HCT116 (cell line): ENCODE results near the gene SOX1. TPM values are rescaled to one million over a fixed set of nuclear protein-coding genes. Genes with fewer than 3 reads are reported as not detected.

Experiments used
- ATAC-seq: fragments of 200-7000 bp; cut with Tn5 transposase; 2 replicates; pipeline ENCODE4 v1.9.1; 2020; ENCODE audit warnings: mild to moderate bottlenecking, moderate library complexity
- BruUV-seq: library from RNA; stranded (reverse); fragments of 400-500 nt; replicated peaks from 2 replicates; lab custom pipeline; 2021; lab: Mats Ljungman, UMichigan
- CTCF ChIA-PET: fragments of 300-600 bp; sonication (Branson Sonifier 250); formaldehyde crosslinking; loops from one replicate; lab custom pipeline; 2021; ENCODE audit warnings: antibody characterized with exemption; lab: Charles Lee
- POLR2A ChIA-PET: fragments of 300-600, 350-600 bp; sonication (Branson Sonifier 250); formaldehyde crosslinking; loops from one replicate; lab custom pipeline; 2021; ENCODE audit warnings: antibody characterized with exemption; lab: Charles Lee
- RAD21 ChIA-PET, 2 experiments: fragments of 300-600 bp; sonication (Branson Sonifier 250); formaldehyde crosslinking; loops; one replicate each; lab custom pipeline; 2023; ENCODE audit warnings: low total read pairs in 2 of 2; ENCODE audit not compliant: uncharacterized antibody in 2 of 2, unreplicated experiment in 2 of 2, low non-redundant PET in 1 of 2; lab: Charles Lee
- DNase-seq: peaks from one replicate; pipeline ENCODE4 v3.0.0-alpha.2; 2010; ENCODE audit warnings: low read depth, low spot score
- H2AFZ ChIP-seq: fragments of 200-600 bp; shearing (Covaris generic), sonication (generic); 2 replicates; pipeline ENCODE4 v1.6.1; 2017; ENCODE audit warnings: low read depth, mixed run types, mixed read lengths, antibody characterized with exemption, low read length; ENCODE audit not compliant: poor library complexity, severe bottlenecking
- H3K27ac ChIP-seq: 2 replicates; pipeline ENCODE4 v1.5.1; 2012; ENCODE audit warnings: low read depth, low read length
- H3K27me3 ChIP-seq: fragments of 200-600 bp; sonication (generic); 2 replicates; pipeline ENCODE4 v1.6.1; 2016; ENCODE audit warnings: mixed run types, low read length, mixed read lengths; ENCODE audit not compliant: insufficient read depth
- H3K36me3 ChIP-seq, 2 experiments: fragments of 200-500 bp in 1 of 2; fragments of 200-600 bp in 1 of 2; sonication (Bioruptor generic) in 1 of 2; sonication (generic) in 1 of 2; 2 replicates each; pipeline versions ENCODE4 v1.5.1 to v1.6.1; 2014 to 2016; ENCODE audit warnings: low read length in 2 of 2, inconsistent platforms in 1 of 2, mixed read lengths in 1 of 2, mixed run types in 1 of 2; ENCODE audit not compliant: insufficient read depth in 2 of 2, control insufficient read depth in 1 of 2
- H3K4me1 ChIP-seq, 2 experiments: fragments of 200-600 bp in 1 of 2; sonication (generic) in 1 of 2; 2 replicates each; pipeline versions ENCODE4 v1.5.1 to v1.6.1; 2012 to 2017; ENCODE audit warnings: low read length in 2 of 2, inconsistent platforms in 1 of 2, mild to moderate bottlenecking in 1 of 2, mixed read lengths in 1 of 2, mixed run types in 1 of 2, moderate library complexity in 1 of 2; ENCODE audit not compliant: insufficient read depth in 2 of 2, control insufficient read depth in 1 of 2
- H3K4me2 ChIP-seq: fragments of 200-600 bp; sonication (generic); 2 replicates; pipeline ENCODE4 v1.6.1; 2017; ENCODE audit warnings: mixed run types, low read length, mixed read lengths
- H3K4me3 ChIP-seq, 2 experiments: fragments of 200-600 bp in 1 of 2; sonication (generic) in 1 of 2; replicated peaks in 1 of 2; 2 replicates each; pipeline ENCODE4 v1.5.1; 2011 to 2016; ENCODE audit warnings: low read length in 2 of 2, control low read depth in 1 of 2, low read depth in 1 of 2, mild to moderate bottlenecking in 1 of 2, mixed read lengths in 1 of 2, mixed run types in 1 of 2
- H3K79me2 ChIP-seq: fragments of 200-600 bp; sonication (generic); 2 replicates; pipeline ENCODE4 v1.6.1; 2017; ENCODE audit warnings: mild to moderate bottlenecking, mixed run types, low read length, moderate library complexity, mixed read lengths; ENCODE audit not compliant: insufficient read depth
- H3K9ac ChIP-seq: fragments of 200-600 bp; sonication (generic); 2 replicates; pipeline ENCODE4 v1.6.1; 2016; ENCODE audit warnings: low read length, mixed read lengths
- H3K9me2 ChIP-seq: fragments of 200-600 bp; sonication (generic), shearing (Covaris generic); 2 replicates; pipeline ENCODE4 v1.6.1; 2017; ENCODE audit warnings: mixed run types, mild to moderate bottlenecking, moderate library complexity; ENCODE audit not compliant: insufficient read depth
- H3K9me3 ChIP-seq, 2 experiments: fragments of 200-500 bp in 1 of 2; fragments of 200-600 bp in 1 of 2; sonication (Bioruptor generic) in 1 of 2; sonication (generic) in 1 of 2; 2 replicates each; pipeline ENCODE4 v1.6.1; 2014 to 2017; ENCODE audit warnings: low read length in 2 of 2, mixed read lengths in 2 of 2, inconsistent platforms in 1 of 2, low read depth in 1 of 2, mild to moderate bottlenecking in 1 of 2, mixed run types in 1 of 2, moderate library complexity in 1 of 2; ENCODE audit not compliant: control insufficient read depth in 1 of 2, insufficient read depth in 1 of 2
- H4K20me1 ChIP-seq: fragments of 200-600 bp; sonication (generic), shearing (Covaris generic); 2 replicates; pipeline ENCODE4 v1.6.1; 2017; ENCODE audit warnings: mixed run types, mild to moderate bottlenecking, moderate library complexity; ENCODE audit not compliant: insufficient read depth
- CEBPB ChIP-seq: IDR thresholded peaks from 2 replicates; pipeline ENCODE4 v1.6.1; 2012; ENCODE audit warnings: low read depth
- EGR1 ChIP-seq: IDR thresholded peaks from 2 replicates; pipeline ENCODE4 v1.6.1; 2012; ENCODE audit warnings: low read depth
- ELF1 ChIP-seq: IDR thresholded peaks from 2 replicates; pipeline ENCODE4 v1.6.1; 2012; ENCODE audit warnings: low read depth, borderline replicate concordance
- EZH2 ChIP-seq: fragments of 200-600 bp; sonication (generic); IDR thresholded peaks from 2 replicates; pipeline ENCODE4 v1.6.1; 2017; ENCODE audit warnings: antibody characterized with exemption, mixed run types
- EZH2phosphoT487 ChIP-seq: fragments of 200-600 bp; IDR thresholded peaks from 2 replicates; pipeline ENCODE4 v1.6.1; 2018; ENCODE audit warnings: antibody characterized with exemption, borderline replicate concordance
- RAD21 ChIP-seq: IDR thresholded peaks from 2 replicates; pipeline ENCODE4 v1.6.1; 2012; ENCODE audit warnings: low read depth, mild to moderate bottlenecking
- SIN3A ChIP-seq: IDR thresholded peaks from 2 replicates; pipeline ENCODE4 v1.6.1; 2012; ENCODE audit warnings: low read depth
- TCF7L2 ChIP-seq: IDR thresholded peaks from 2 replicates; pipeline ENCODE4 v1.7.0; 2011; ENCODE audit warnings: borderline replicate concordance, inconsistent platforms; ENCODE audit not compliant: insufficient read depth, insufficient read length; ENCODE audit errors: extremely low read depth
- ZNF274 ChIP-seq: fragments of 200-500 bp; sonication (Bioruptor generic); IDR thresholded peaks from 2 replicates; pipeline ENCODE4 v1.6.1; 2014; ENCODE audit warnings: mild to moderate bottlenecking, low read depth, low read length, inconsistent platforms
- intact Hi-C: fragments of 100-400 bp; cut with micrococcal nuclease; formaldehyde crosslinking; loops from 2 replicates; pipeline ENCODE4 v1.10.0; 2022
- total RNA-seq: library from RNA; stranded (reverse); gene quantifications from one replicate; pipeline ENCODE4 v1.2.1, GENCODE V29; 2021; ENCODE audit not compliant: unreplicated experiment
- TF ChIP-seq, protein P1 (sequence below): IDR thresholded peaks from 2 replicates; pipeline ENCODE4 v1.6.1; 2012; ENCODE audit warnings: low read depth
- TF ChIP-seq, protein P2 (sequence below): IDR thresholded peaks from 2 replicates; pipeline ENCODE4 v1.6.1; 2011; ENCODE audit warnings: mild to moderate bottlenecking, low read length, moderate library complexity; ENCODE audit not compliant: insufficient replicate concordance; ENCODE audit errors: extremely low read depth
- TF ChIP-seq, protein P3 (sequence below), 3 experiments: fragments of 200-600 bp in 1 of 3; sonication (generic) in 1 of 3; IDR thresholded peaks in 2 of 3; conservative IDR thresholded peaks in 1 of 3; 2 replicates each; pipeline ENCODE4 v1.5.1; 2012 to 2017; ENCODE audit warnings: low read depth in 2 of 3, low read length in 2 of 3, antibody characterized with exemption in 1 of 3, borderline replicate concordance in 1 of 3, control low read depth in 1 of 3, mild to moderate bottlenecking in 1 of 3, mixed read lengths in 1 of 3, mixed run types in 1 of 3, moderate library complexity in 1 of 3; ENCODE audit not compliant: insufficient read depth in 1 of 3

SOX1 gene
- total RNA-seq, 1 experiment from 2014 or later, result not detected

DNA sequence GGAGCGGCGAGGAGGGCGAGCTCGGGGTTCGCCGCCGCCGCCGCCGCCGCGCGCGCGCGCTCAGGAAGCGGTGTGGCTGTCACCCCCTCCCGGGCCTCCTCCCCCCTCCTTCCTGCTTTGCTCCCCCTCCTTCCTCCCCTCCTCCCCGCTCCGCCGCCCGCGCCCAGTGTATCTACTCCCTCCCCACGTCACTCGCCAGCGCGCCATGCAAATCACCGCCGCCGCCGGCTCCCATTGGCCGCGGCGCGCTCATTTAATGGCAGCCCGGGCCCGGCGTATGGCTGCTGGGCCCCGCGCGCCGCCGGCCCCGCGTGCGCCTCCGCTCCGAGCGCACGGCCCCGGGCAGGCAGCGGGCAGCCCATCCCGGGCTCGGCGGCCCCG is 335 bp upstream of the SOX1 start:
- no peak overlapping the region for H3K27ac ChIP-seq
- DNase-seq (no peak), ATAC-seq (no peak)
- intact Hi-C loops, result no loop called here
- no peak overlapping the region for H2AFZ ChIP-seq
- H3K79me2 ChIP-seq, result no peaks in the 10 kb centered on the region
- H3K4me1 ChIP-seq, result no peaks in the 10 kb centered on the region
- H3K27me3 ChIP-seq, result peaks cover 6% of the 10 kb centered on the region; the same call in 1 of the 2 replicates
- H3K4me3 ChIP-seq, result no peak overlapping the region
- no peaks in the 10 kb centered on the region for H3K9me2 ChIP-seq
- BruUV-seq, result no TSS peak
- RAD21 ChIA-PET, result no interaction called here
- POLR2A ChIA-PET, result no interaction called here
- H4K20me1 ChIP-seq, result no peaks in the 10 kb centered on the region
- no peak overlapping the region for H3K9ac ChIP-seq
- no peak overlapping the region for H3K4me2 ChIP-seq
- TF ChIP-seq ZNF274, result no peak
- H3K36me3 ChIP-seq, result no peaks in the 10 kb centered on the region
- no peaks in the 10 kb centered on the region for H3K9me3 ChIP-seq
- CTCF ChIA-PET, result no interaction called here

DNA sequence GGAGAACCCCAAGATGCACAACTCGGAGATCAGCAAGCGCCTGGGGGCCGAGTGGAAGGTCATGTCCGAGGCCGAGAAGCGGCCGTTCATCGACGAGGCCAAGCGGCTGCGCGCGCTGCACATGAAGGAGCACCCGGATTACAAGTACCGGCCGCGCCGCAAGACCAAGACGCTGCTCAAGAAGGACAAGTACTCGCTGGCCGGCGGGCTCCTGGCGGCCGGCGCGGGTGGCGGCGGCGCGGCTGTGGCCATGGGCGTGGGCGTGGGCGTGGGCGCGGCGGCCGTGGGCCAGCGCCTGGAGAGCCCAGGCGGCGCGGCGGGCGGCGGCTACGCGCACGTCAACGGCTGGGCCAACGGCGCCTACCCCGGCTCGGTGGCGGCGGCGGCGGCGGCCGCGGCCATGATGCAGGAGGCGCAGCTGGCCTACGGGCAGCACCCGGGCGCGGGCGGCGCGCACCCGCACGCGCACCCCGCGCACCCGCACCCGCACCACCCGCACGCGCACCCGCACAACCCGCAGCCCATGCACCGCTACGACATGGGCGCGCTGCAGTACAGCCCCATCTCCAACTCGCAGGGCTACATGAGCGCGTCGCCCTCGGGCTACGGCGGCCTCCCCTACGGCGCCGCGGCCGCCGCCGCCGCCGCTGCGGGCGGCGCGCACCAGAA is 1.1 kb downstream of the SOX1 start:
- no TSS peak for BruUV-seq
- TF ChIP-seq TCF7L2 (no peak), EZH2phosphoT487 (no peak), EZH2 (no peak), SIN3A (no peak), EGR1 (no peak), RAD21 (no peak), CEBPB (no peak), ELF1 (no peak)
- TF ChIP-seq, protein P1, sequence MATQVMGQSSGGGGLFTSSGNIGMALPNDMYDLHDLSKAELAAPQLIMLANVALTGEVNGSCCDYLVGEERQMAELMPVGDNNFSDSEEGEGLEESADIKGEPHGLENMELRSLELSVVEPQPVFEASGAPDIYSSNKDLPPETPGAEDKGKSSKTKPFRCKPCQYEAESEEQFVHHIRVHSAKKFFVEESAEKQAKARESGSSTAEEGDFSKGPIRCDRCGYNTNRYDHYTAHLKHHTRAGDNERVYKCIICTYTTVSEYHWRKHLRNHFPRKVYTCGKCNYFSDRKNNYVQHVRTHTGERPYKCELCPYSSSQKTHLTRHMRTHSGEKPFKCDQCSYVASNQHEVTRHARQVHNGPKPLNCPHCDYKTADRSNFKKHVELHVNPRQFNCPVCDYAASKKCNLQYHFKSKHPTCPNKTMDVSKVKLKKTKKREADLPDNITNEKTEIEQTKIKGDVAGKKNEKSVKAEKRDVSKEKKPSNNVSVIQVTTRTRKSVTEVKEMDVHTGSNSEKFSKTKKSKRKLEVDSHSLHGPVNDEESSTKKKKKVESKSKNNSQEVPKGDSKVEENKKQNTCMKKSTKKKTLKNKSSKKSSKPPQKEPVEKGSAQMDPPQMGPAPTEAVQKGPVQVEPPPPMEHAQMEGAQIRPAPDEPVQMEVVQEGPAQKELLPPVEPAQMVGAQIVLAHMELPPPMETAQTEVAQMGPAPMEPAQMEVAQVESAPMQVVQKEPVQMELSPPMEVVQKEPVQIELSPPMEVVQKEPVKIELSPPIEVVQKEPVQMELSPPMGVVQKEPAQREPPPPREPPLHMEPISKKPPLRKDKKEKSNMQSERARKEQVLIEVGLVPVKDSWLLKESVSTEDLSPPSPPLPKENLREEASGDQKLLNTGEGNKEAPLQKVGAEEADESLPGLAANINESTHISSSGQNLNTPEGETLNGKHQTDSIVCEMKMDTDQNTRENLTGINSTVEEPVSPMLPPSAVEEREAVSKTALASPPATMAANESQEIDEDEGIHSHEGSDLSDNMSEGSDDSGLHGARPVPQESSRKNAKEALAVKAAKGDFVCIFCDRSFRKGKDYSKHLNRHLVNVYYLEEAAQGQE, result no peak
- TF ChIP-seq, protein P2, sequence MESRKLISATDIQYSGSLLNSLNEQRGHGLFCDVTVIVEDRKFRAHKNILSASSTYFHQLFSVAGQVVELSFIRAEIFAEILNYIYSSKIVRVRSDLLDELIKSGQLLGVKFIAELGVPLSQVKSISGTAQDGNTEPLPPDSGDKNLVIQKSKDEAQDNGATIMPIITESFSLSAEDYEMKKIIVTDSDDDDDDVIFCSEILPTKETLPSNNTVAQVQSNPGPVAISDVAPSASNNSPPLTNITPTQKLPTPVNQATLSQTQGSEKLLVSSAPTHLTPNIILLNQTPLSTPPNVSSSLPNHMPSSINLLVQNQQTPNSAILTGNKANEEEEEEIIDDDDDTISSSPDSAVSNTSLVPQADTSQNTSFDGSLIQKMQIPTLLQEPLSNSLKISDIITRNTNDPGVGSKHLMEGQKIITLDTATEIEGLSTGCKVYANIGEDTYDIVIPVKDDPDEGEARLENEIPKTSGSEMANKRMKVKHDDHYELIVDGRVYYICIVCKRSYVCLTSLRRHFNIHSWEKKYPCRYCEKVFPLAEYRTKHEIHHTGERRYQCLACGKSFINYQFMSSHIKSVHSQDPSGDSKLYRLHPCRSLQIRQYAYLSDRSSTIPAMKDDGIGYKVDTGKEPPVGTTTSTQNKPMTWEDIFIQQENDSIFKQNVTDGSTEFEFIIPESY, result no peak
- TF ChIP-seq, protein P3, sequence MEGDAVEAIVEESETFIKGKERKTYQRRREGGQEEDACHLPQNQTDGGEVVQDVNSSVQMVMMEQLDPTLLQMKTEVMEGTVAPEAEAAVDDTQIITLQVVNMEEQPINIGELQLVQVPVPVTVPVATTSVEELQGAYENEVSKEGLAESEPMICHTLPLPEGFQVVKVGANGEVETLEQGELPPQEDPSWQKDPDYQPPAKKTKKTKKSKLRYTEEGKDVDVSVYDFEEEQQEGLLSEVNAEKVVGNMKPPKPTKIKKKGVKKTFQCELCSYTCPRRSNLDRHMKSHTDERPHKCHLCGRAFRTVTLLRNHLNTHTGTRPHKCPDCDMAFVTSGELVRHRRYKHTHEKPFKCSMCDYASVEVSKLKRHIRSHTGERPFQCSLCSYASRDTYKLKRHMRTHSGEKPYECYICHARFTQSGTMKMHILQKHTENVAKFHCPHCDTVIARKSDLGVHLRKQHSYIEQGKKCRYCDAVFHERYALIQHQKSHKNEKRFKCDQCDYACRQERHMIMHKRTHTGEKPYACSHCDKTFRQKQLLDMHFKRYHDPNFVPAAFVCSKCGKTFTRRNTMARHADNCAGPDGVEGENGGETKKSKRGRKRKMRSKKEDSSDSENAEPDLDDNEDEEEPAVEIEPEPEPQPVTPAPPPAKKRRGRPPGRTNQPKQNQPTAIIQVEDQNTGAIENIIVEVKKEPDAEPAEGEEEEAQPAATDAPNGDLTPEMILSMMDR (IDR thresholded peaks at IDR 0.05 in 2 of 3, conservative IDR thresholded peaks at IDR 0.05 in 1 of 3; ENCODE audit: borderline replicate concordance in 1 of 3, insufficient read depth in 1 of 3, low read depth in 2 of 3, low read length in 2 of 3), result no peak

More for the DNA sequence above, 1.1 kb downstream of the SOX1 start:
- Histone ChIP-seq H3K4me1 (no peaks in the 10 kb centered on the region), H3K36me3 (no peaks in the 10 kb centered on the region), H3K79me2 (no peaks in the 10 kb centered on the region), H3K4me3 (no peak overlapping the region), H3K27ac (no peak overlapping the region), H3K9me2 (no peaks in the 10 kb centered on the region), H3K9ac (no peak overlapping the region), H4K20me1 (no peaks in the 10 kb centered on the region), H2AFZ (no peak overlapping the region), H3K9me3 (no peaks in the 10 kb centered on the region), H3K4me2 (no peak overlapping the region), H3K27me3 (peaks cover 6% of the 10 kb centered on the region; the same call in 1 of the 2 replicates)
- ChIA-PET POLR2A (no interaction called here), CTCF (no interaction called here), RAD21 (no interaction called here)
- DNase-seq (no peak), ATAC-seq (no peak)
- intact Hi-C loops, result no loop called here
